GM12864 (cell line): Measurements from ENCODE around the gene PLD5.

Experiments used
- DNase-seq: peaks from one replicate; pipeline ENCODE4 v3.0.0-alpha.2; 2011; ENCODE audit warnings: low read depth
- H3K4me3 ChIP-seq: 2 replicates; pipeline ENCODE4 v1.5.1; 2011; ENCODE audit warnings: mild to moderate bottlenecking, low read depth, low read length, control low read depth
- TF ChIP-seq, protein P1 (sequence below): IDR thresholded peaks from 2 replicates; pipeline ENCODE4 v1.5.1; 2011; ENCODE audit warnings: low read depth, mild to moderate bottlenecking, moderate library complexity, low read length, control low read depth, inconsistent platforms; ENCODE audit errors: missing control alignments

The PLD5 gene

GRCh38 chr1:242203262-242203661 lies 321.2 kb downstream of the PLD5 start:
- no peak for DNase-seq
- H3K4me3 ChIP-seq: no peak overlapping the region
- TF ChIP-seq, protein P1, sequence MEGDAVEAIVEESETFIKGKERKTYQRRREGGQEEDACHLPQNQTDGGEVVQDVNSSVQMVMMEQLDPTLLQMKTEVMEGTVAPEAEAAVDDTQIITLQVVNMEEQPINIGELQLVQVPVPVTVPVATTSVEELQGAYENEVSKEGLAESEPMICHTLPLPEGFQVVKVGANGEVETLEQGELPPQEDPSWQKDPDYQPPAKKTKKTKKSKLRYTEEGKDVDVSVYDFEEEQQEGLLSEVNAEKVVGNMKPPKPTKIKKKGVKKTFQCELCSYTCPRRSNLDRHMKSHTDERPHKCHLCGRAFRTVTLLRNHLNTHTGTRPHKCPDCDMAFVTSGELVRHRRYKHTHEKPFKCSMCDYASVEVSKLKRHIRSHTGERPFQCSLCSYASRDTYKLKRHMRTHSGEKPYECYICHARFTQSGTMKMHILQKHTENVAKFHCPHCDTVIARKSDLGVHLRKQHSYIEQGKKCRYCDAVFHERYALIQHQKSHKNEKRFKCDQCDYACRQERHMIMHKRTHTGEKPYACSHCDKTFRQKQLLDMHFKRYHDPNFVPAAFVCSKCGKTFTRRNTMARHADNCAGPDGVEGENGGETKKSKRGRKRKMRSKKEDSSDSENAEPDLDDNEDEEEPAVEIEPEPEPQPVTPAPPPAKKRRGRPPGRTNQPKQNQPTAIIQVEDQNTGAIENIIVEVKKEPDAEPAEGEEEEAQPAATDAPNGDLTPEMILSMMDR: no peak

- TF ChIP-seq, protein P1: no peak
- no peak for DNase-seq
Measured at GRCh38 chr1:242201090-242201489, 323.4 kb downstream of the PLD5 start.

GRCh38 chr1:242199776-242200458 lies 324.6 kb downstream of the PLD5 start:
- no peak overlapping the region for H3K4me3 ChIP-seq
- no peak for DNase-seq
- TF ChIP-seq, protein P1: no peak

More at GRCh38 chr1:242201090-242201489, 323.4 kb downstream of the PLD5 start:
- no peak overlapping the region for H3K4me3 ChIP-seq

- H3K4me3 ChIP-seq: no peak overlapping the region
- TF ChIP-seq, protein P1: no peak
Measured at GRCh38 chr1:242197907-242198820, 326.3 kb downstream of the PLD5 start.

DNA sequence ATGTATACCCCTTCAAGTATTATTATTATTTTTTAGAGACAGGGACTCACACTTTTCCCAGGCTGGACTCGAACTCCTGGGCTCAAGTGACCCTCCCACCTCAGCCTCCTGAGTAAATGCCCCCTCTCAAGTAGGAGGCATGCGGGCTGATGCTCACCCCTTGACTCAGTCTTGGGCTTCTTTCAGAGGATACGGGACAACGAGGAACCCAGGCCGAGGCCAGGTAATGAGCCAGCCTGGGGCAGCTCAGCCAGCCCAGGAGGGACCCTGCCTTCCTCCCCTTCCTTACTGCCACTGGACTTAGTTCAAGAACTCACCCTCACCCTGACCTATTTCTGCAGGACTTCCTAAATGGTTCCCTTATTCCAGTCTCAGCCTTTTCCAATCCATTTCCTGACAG lies 327.6 kb downstream of the PLD5 start:
- H3K4me3 ChIP-seq: no peak overlapping the region
- no peak for DNase-seq
- TF ChIP-seq, protein P1: no peak

More at GRCh38 chr1:242197907-242198820, 326.3 kb downstream of the PLD5 start:
- no peak for DNase-seq

- TF ChIP-seq, protein P1: no peak
- H3K4me3 ChIP-seq: no peak overlapping the region
- DNase-seq: no peak
Measured at GRCh38 chr1:242196101-242196500, 328.4 kb downstream of the PLD5 start.
